Glutamatergic neuron (in vitro differentiated cells): ENCODE measurements around the gene FCRL5. TPM values are rescaled to one million over a fixed set of nuclear protein-coding genes. Genes with fewer than 3 reads are reported as not detected.

ENCODE experiments used
- DNase-seq: peaks from one replicate; pipeline ENCODE4 v3.0.0; 2022
- H3K27ac Mint-ChIP-seq: one replicate; pipeline ENCODE4 v1.8.0; 2020; ENCODE audit warnings: mild to moderate bottlenecking, mixed read lengths, inconsistent platforms; ENCODE audit not compliant: unreplicated experiment
- H3K27me3 Mint-ChIP-seq: one replicate; pipeline ENCODE4 v1.8.0; 2020; ENCODE audit warnings: mild to moderate bottlenecking, moderate library complexity, mixed read lengths, inconsistent platforms; ENCODE audit not compliant: unreplicated experiment
- H3K36me3 Mint-ChIP-seq: one replicate; pipeline ENCODE4 v1.8.0; 2020; ENCODE audit warnings: mild to moderate bottlenecking, mixed read lengths, inconsistent platforms; ENCODE audit not compliant: unreplicated experiment
- H3K4me1 Mint-ChIP-seq: one replicate; pipeline ENCODE4 v1.8.0; 2020; ENCODE audit warnings: mild to moderate bottlenecking, low read depth, mixed read lengths, inconsistent platforms; ENCODE audit not compliant: unreplicated experiment
- H3K4me3 Mint-ChIP-seq: one replicate; pipeline ENCODE4 v1.8.0; 2020; ENCODE audit warnings: mild to moderate bottlenecking, mixed read lengths, inconsistent platforms; ENCODE audit not compliant: unreplicated experiment
- H3K9me3 Mint-ChIP-seq: one replicate; pipeline ENCODE4 v1.8.0; 2020; ENCODE audit warnings: mild to moderate bottlenecking, moderate library complexity, mixed read lengths, inconsistent platforms; ENCODE audit not compliant: unreplicated experiment
- total RNA-seq: library from RNA; stranded (reverse); fragmentation: NEBNext Ultra II Directional; extraction: Animal tissue kit (Norgen Biotek cat#: 25700); gene quantifications from one replicate; pipeline ENCODE4 v1.2.1, GENCODE V29; 2021; ENCODE audit not compliant: unreplicated experiment
- TF ChIP-seq, protein P1 (sequence below): fragments of 200-600 bp; sonication (generic); IDR thresholded peaks from one replicate; pipeline ENCODE4 v1.5.0; 2021; ENCODE audit not compliant: partially characterized antibody, unreplicated experiment

The FCRL5 gene
- total RNA-seq, 1 donor from 2014 or later, result not detected

DNA sequence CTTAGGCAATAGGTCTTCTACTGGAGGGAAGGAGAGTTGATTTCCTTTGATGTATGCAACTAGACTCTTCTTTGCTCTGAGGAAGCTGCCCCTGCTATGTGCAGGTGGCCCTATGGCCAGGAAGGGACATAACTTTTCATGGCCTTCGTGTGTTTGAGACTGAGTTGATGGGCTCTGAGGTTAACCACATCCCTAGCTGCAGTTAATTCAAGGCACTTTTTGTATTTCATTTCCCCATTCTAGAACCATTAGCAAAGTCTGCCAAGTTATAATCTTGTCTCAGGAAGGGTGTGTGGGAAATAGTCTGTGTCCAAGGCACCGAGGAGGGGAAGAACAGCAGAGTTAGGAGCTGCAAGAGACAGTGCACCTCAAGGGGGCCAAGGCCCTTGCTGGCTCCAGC, 43.0 kb upstream of the FCRL5 start:
- no peak overlapping the region for H3K27ac Mint-ChIP-seq
- no peaks in the 10 kb centered on the region for H3K4me1 Mint-ChIP-seq
- no peaks in the 10 kb centered on the region for H3K9me3 Mint-ChIP-seq
- no peak overlapping the region for H3K4me3 Mint-ChIP-seq
- no peak for DNase-seq
- TF ChIP-seq, protein P1, sequence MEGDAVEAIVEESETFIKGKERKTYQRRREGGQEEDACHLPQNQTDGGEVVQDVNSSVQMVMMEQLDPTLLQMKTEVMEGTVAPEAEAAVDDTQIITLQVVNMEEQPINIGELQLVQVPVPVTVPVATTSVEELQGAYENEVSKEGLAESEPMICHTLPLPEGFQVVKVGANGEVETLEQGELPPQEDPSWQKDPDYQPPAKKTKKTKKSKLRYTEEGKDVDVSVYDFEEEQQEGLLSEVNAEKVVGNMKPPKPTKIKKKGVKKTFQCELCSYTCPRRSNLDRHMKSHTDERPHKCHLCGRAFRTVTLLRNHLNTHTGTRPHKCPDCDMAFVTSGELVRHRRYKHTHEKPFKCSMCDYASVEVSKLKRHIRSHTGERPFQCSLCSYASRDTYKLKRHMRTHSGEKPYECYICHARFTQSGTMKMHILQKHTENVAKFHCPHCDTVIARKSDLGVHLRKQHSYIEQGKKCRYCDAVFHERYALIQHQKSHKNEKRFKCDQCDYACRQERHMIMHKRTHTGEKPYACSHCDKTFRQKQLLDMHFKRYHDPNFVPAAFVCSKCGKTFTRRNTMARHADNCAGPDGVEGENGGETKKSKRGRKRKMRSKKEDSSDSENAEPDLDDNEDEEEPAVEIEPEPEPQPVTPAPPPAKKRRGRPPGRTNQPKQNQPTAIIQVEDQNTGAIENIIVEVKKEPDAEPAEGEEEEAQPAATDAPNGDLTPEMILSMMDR, result no peak
- no peaks in the 10 kb centered on the region for H3K36me3 Mint-ChIP-seq
- H3K27me3 Mint-ChIP-seq, result no peaks in the 10 kb centered on the region

DNA sequence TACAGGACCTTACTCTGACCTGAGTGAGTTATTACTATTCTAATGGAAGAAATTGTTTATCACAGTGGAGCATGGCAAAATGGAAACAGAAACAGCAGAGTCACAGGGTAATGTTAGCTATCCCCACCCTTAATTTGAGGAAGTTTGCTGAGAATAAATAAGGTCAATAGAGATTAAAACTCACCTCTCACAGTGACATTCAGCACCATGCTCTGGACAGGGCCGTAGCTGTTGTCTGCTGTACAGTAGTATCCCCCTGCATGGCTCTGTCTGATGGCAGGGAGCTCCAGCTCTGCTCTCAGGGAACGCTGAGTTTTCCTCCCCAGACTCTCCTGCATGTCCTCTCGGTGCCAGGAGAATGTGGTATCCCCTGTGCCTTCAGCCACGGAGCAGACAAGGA, 33.7 kb upstream of the FCRL5 start:
- no peak overlapping the region for H3K4me3 Mint-ChIP-seq
- H3K9me3 Mint-ChIP-seq, result peaks cover 2% of the 10 kb centered on the region

DNA sequence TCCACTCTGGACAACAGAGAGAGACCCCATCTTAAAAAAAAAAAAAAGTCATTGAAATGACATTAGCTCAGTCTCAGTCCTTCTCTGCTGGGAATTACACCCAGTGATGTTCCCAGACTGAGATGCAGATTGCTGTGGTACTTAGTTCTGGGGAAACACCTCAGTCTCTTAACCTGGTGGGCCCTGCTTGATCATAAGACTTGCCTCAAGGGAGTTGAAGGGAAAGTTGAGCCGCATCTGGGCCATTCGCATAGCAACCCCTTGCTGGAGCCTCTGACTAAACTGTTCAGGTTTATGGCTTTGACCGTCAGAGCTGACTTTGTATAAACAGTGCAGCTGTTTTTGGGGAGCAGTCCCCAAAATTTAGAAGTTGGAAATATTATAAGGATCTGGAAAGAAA, 32.2 kb upstream of the FCRL5 start:
- Mint-ChIP-seq H3K4me3 (no peak overlapping the region), H3K9me3 (peaks cover 2% of the 10 kb centered on the region), H3K27me3 (no peaks in the 10 kb centered on the region), H3K36me3 (no peaks in the 10 kb centered on the region), H3K4me1 (peaks cover 6% of the 10 kb centered on the region), H3K27ac (no peak overlapping the region)
- TF ChIP-seq, protein P1, result no peak
- no peak for DNase-seq

More for the DNA sequence above, 33.7 kb upstream of the FCRL5 start:
- TF ChIP-seq, protein P1, result no peak
- no peaks in the 10 kb centered on the region for H3K36me3 Mint-ChIP-seq
- no peak for DNase-seq
- H3K27me3 Mint-ChIP-seq, result no peaks in the 10 kb centered on the region
- no peaks in the 10 kb centered on the region for H3K4me1 Mint-ChIP-seq
- H3K27ac Mint-ChIP-seq, result no peak overlapping the region

DNA sequence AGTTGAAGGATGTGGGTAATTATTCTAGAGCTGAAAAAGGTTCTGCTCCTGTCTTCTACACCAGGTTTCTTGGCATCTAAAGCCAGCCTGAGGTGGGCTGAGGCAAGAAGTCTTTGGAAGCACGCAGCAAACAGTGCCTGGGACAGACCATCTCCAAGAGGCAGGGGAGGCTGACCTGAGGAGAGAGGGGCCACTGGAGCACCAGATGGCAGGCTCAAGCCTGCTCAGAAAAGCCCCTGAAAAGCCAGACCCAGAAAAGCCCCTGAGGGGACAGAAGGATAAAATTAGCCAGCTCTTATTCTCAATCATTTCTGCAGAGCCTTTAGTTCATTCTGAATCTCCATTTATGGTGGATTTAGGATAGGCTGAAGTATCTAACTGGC, 28.5 kb upstream of the FCRL5 start:
- H3K27ac Mint-ChIP-seq, result no peak overlapping the region
- TF ChIP-seq, protein P1, result no peak
- H3K9me3 Mint-ChIP-seq, result no peaks in the 10 kb centered on the region

DNA sequence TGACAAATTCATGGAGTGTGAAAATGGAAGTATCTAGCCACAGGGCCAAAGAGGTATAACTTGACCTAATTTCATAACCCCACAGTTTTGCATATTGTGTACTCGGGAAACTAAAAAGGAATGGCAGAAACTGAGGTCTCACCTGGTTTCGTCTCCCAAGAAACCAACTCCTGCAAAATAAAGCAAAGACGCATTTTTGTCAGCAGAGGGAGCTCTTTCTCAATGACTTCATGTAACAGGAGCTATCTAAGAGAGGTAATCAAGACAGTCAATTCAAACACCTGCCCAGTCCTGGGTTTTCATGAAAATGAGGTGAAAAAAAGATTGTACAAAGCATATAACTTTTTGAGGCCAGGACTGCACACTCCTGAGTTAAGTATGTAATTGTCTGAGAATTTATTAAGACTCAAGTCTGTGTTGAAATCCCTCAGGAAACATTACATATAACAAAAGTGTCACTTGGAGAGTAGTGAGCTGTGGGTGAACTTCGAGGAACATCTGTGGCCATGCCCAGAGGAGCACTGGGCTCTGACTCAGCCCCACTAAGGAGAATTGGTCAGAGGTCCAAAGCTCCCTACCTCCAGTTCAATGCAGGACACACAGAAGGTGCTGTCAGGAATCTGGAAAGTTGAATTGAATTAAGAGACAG, 28.0 kb upstream of the FCRL5 start:
- peaks cover 6% of the 10 kb centered on the region for H3K4me1 Mint-ChIP-seq
- H3K4me3 Mint-ChIP-seq, result no peak overlapping the region
- no peaks in the 10 kb centered on the region for H3K36me3 Mint-ChIP-seq
- TF ChIP-seq, protein P1, result peak; percentile 79
- peaks cover 3% of the 10 kb centered on the region for H3K27me3 Mint-ChIP-seq
- no peak for DNase-seq
- no peak overlapping the region for H3K27ac Mint-ChIP-seq
- no peaks in the 10 kb centered on the region for H3K9me3 Mint-ChIP-seq

More for the DNA sequence above, 28.5 kb upstream of the FCRL5 start:
- no peaks in the 10 kb centered on the region for H3K36me3 Mint-ChIP-seq
- H3K27me3 Mint-ChIP-seq, result peaks cover 3% of the 10 kb centered on the region
- H3K4me3 Mint-ChIP-seq, result no peak overlapping the region
- H3K4me1 Mint-ChIP-seq, result peaks cover 6% of the 10 kb centered on the region
- no peak for DNase-seq
